ENCODE measurements around the gene GZF1. TPM values are rescaled to one million over a fixed set of nuclear protein-coding genes. Genes with fewer than 3 reads are reported as not detected.
A peak's percentile ranks its signal among the peaks of the same experiment; 100 is the strongest.

The GZF1 gene
- total RNA-seq, 1 experiment from 2014 or later: 16.0 TPM

- Histone ChIP-seq H3K4me3 (ENCODE audit: insufficient read depth, low read depth, low read length) (no peak overlapping the region), H3K27me3 (ENCODE audit: control insufficient read depth, insufficient read depth, low read length) (no peaks in the 10 kb centered on the region), H3K36me3 (replicated peaks; ENCODE audit: control insufficient read depth, insufficient read depth, low read length) (no peaks in the 10 kb centered on the region)
- no peak for DNase-seq
Observed at GRCh38 chr20:23417861-23418260, 55.9 kb downstream of the GZF1 start.

GRCh38 chr20:23419657-23419994, 57.6 kb downstream of the GZF1 start:
- Histone ChIP-seq H3K4me3 (ENCODE audit: insufficient read depth, low read depth, low read length) (peak overlapping the region; percentile 95; the same call in 1 of the 2 replicates), H3K36me3 (replicated peaks; ENCODE audit: control insufficient read depth, insufficient read depth, low read length) (no peaks in the 10 kb centered on the region), H3K27me3 (ENCODE audit: control insufficient read depth, insufficient read depth, low read length) (no peaks in the 10 kb centered on the region)
- no peak for DNase-seq

- Histone ChIP-seq H3K36me3 (replicated peaks; ENCODE audit: control insufficient read depth, insufficient read depth, low read length) (no peaks in the 10 kb centered on the region), H3K27me3 (ENCODE audit: control insufficient read depth, insufficient read depth, low read length) (no peaks in the 10 kb centered on the region), H3K4me3 (ENCODE audit: insufficient read depth, low read depth, low read length) (peak overlapping the region; percentile 95)
- peak; percentile 70 for DNase-seq
Observed at GRCh38 chr20:23419995-23420901, 58.3 kb downstream of the GZF1 start.

GRCh38 chr20:23420943-23421931, 59.3 kb downstream of the GZF1 start, which contains the start of gene NAPB:
Gene NAPB (minus strand): TSS chr20:23421488. CDS start chr20:23421402, 86 bp downstream.
- no peaks in the 10 kb centered on the region for H3K36me3 ChIP-seq (replicated peaks; ENCODE audit: control insufficient read depth, insufficient read depth, low read length)
- DNase-seq: peak; percentile 97
- no peaks in the 10 kb centered on the region for H3K27me3 ChIP-seq (ENCODE audit: control insufficient read depth, insufficient read depth, low read length)
- peak within 1 kb of the TSS; percentile 95 for H3K4me3 ChIP-seq (ENCODE audit: insufficient read depth, low read depth, low read length)

Other genes with a start within 250 kb of the GZF1 start
- gene NXT1, start 11.4 kb upstream of the GZF1 start, total RNA-seq (2014; rRNA removed; shearing (Covaris generic)): 38.4 and 54.7 TPM in 2 replicates
- gene NAPB, start 59.3 kb downstream of the GZF1 start, total RNA-seq (2014; rRNA removed; shearing (Covaris generic)): 4.8 and 11.8 TPM in 2 replicates
- gene CSTL1, start 77.5 kb downstream of the GZF1 start, total RNA-seq (2014; rRNA removed; shearing (Covaris generic)): not detected in 2 replicates
- gene CST11, start 90.7 kb downstream of the GZF1 start, total RNA-seq (2014; rRNA removed; shearing (Covaris generic)): 0.55 TPM in 1 of 2 replicates, not detected in the other
- not detected in 2 replicates for gene CST8, start 128.9 kb downstream of the GZF1 start, total RNA-seq (2014; rRNA removed; shearing (Covaris generic))
- not detected in 2 replicates for gene CST9L, start 206.3 kb downstream of the GZF1 start, total RNA-seq (2014; rRNA removed; shearing (Covaris generic))
- not detected in 2 replicates for gene CST9, start 243.7 kb downstream of the GZF1 start, total RNA-seq (2014; rRNA removed; shearing (Covaris generic))

Data from H7 (cell line).